Motor neuron (in vitro differentiated cells): Measurements from ENCODE around the gene MLLT3. TPM values are rescaled to one million over a fixed set of nuclear protein-coding genes. Genes with fewer than 3 reads are reported as not detected.

Source experiments
- ATAC-seq, 8 experiments: fragments of 200-7000 bp; cut with Tn5 transposase; replicated peaks in 6 of 8; 2 replicates each; pipeline ENCODE4 v1.8.0; 2021; ENCODE audit warnings: mild to moderate bottlenecking in 8 of 8, moderate library complexity in 8 of 8
- H3K27ac ChIP-seq, 2 donors: fragments of 250-450 bp; sonication (Bioruptor Pico); 2 replicates each; pipeline ENCODE4 v1.9.0; 2021; ENCODE audit warnings: antibody characterized with exemption in 2 of 2, mild to moderate bottlenecking in 2 of 2, moderate library complexity in 1 of 2
- H3K4me1 ChIP-seq, 2 donors: fragments of 250-450 bp; sonication (Bioruptor Pico); replicated peaks in 1 of 2; 2 replicates each; pipeline ENCODE4 v1.6.1; 2021; ENCODE audit warnings: antibody characterized with exemption in 2 of 2, mild to moderate bottlenecking in 2 of 2, moderate library complexity in 1 of 2
- H3K4me3 ChIP-seq, 5 donors: fragments of 250-450 bp; sonication (Bioruptor Pico); 2 replicates each; pipeline ENCODE4 v1.9.0; 2021; ENCODE audit warnings: antibody characterized with exemption in 5 of 5, mild to moderate bottlenecking in 5 of 5, moderate library complexity in 4 of 5
- WGBS, 10 experiments: fragments of 450-650 bp; shearing (Covaris generic); methylation state at CpG; one replicate each; pipeline ENCODE4 v1.0.0; 2022; 5-methylcytosine and 5-hydroxymethylcytosine counted together
- in situ Hi-C, 9 experiments: fragments of 400-800 bp; cut with MboI; loops; one replicate each; pipeline ENCODE4 v1.15.0; 2021; ENCODE audit warnings: low sequenced_read_pairs in 9 of 9, low pct_unique_long_range_greater_than_20kb in 2 of 9; ENCODE audit not compliant: unreplicated experiment in 9 of 9
- total RNA-seq, 8 experiments: library from RNA; unstranded; fragments of 300-600 nt; gene quantifications; 2 replicates each; pipeline versions ENCODE4 v1.2.3 to v1.2.4, GENCODE V29; 2022

Gene MLLT3
- total RNA-seq, 8 experiments from 2014 or later = 10.8 to 63.2 (median 31.6) TPM

DNA sequence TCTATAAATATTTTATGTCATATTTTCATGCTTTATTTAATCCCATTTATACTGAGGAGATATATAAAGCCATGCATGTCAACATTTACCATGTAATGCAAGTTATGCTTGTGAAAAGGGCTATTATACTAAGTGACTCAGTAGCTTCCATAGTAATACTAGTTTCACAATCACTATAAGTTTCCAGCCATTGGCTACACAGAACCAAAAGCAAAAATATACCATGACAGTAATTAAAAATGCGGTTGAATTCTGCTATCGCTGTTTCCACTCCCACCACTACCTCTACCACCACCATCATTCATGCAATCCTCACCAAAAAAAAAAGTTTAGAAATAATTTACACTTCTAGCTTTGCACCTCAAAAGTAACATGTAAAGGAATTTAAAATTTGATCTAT is 60.2 kb downstream of the MLLT3 start:
- in situ Hi-C loops = no loop called here
- ATAC-seq = no peak
- Histone ChIP-seq H3K4me1 (peaks cover 7 to 12% of the 10 kb centered on the region in 2 donors), H3K27ac (no peak overlapping the region), H3K4me3 (no peak overlapping the region)
- 90 to 100% (median 100%) methylated on average over 1 to 2 of the region's 2 CpGs for WGBS, 10 experiments

GRCh38 chr9:20561531-20561930 is 60.8 kb downstream of the MLLT3 start:
- in situ Hi-C loops = no loop called here
- Histone ChIP-seq H3K4me1 (peaks cover 7 to 12% of the 10 kb centered on the region in 2 donors), H3K4me3 (no peak overlapping the region), H3K27ac (no peak overlapping the region)
- WGBS, 10 experiments = 22 to 96% (median 65%) methylated on average over 1 to 3 of the region's 3 CpGs; no CpG with 5 or more reads in 2 of the 10 experiments
- ATAC-seq = no peak

DNA sequence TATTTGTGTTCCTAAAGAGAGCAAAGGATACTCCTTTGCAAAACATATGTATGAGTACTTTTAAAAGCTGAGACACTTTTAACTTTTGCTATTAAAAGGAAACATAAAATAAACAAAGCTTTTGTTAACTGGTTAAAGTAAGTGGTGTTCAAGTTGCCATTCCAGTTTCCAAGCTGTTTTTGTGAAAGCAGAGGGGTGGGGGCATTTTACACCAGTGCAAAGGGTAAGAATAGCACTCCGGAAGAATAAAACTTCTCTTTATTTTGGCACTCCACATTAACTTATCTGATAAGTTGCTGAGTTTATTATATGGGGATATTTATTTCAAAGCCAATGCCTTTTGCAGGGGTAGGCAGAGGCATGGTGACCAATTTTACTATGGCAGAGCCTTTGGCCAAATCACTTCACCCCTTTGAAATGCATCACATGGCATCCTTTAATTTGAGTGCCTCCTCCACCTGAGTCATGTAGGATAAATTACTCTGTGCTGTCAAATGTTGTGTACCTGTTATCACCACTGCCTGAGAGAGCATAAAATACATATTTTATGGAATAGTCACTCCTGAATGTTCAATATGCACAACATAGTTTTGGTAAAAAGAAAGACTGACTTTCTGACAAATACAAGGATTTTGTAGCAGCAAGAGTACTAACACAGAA is 62.9 kb downstream of the MLLT3 start:
- WGBS, 10 experiments = 60 to 100% (median 84%) methylated on average over 1 of the region's 1 CpG; no CpG with 5 or more reads in 2 of the 10 experiments
- ATAC-seq = no peak
- Histone ChIP-seq H3K4me3 (no peak overlapping the region), H3K27ac (no peak overlapping the region), H3K4me1 (peaks cover 7 to 12% of the 10 kb centered on the region in 2 donors)
- in situ Hi-C loops = no loop called here

GRCh38 chr9:20558566-20559016 is 63.7 kb downstream of the MLLT3 start:
- peak; percentile 21 to 96 (median 84) for ATAC-seq
- in situ Hi-C loops = no loop called here
- Histone ChIP-seq H3K4me3 (no peak overlapping the region), H3K27ac (no peak overlapping the region), H3K4me1 (peaks cover 7 to 12% of the 10 kb centered on the region in 2 donors)
- WGBS, 10 experiments = 0 to 80% (median 60%) methylated on average over 1 of the region's 2 CpGs; no CpG with 5 or more reads in 5 of the 10 experiments

- in situ Hi-C loops = no loop called here
- Histone ChIP-seq H3K27ac (no peak overlapping the region), H3K4me1 (peaks cover 4 to 8% of the 10 kb centered on the region in 2 donors), H3K4me3 (no peak overlapping the region)
- 14 to 100% (median 71%) methylated on average over 1 to 5 of the region's 5 CpGs for WGBS, 10 experiments
- ATAC-seq = no peak
Observed at GRCh38 chr9:20557890-20558565, 64.3 kb downstream of the MLLT3 start.

- Histone ChIP-seq H3K4me3 (no peak overlapping the region), H3K4me1 (peaks cover 4 to 8% of the 10 kb centered on the region in 2 donors), H3K27ac (no peak overlapping the region)
- in situ Hi-C loops = no loop called here
- WGBS, 10 experiments = 92 to 100% (median 100%) methylated on average over 1 of the region's 1 CpG; no CpG with 5 or more reads in 4 of the 10 experiments
- ATAC-seq = no peak
Observed at GRCh38 chr9:20557285-20557684, 65.0 kb downstream of the MLLT3 start.

DNA sequence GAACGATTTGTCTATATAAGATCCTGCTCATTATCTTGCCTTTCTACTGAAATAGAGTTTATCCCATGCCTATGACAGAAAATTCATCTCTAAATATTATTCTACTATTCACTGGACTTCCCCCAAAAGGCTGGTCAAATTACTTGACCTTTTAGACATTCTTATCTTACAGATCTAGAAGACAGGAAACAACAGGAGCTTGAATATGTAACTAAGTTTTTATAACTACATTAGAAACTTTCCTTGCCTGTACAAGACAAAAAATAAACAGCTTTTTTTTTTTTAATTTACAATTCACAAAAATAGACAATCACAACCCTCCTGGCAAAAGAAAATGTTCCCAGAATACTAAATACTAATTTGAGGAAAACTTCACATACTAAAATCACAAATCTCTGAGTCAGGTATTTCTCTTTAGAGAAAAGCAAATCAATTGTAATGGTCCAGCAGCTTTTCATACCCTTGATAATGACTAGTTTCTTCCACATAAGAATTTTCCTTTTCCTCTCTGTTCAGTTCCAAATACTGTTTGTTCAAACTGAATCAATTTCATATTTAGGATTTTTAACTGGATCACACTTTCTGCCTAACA is 68.6 kb downstream of the MLLT3 start:
- H3K4me1 ChIP-seq = peaks cover 4 to 5% of the 10 kb centered on the region in 2 donors
- no peak overlapping the region for H3K27ac ChIP-seq
- H3K4me3 ChIP-seq = no peak overlapping the region
- ATAC-seq = peak in 3 of 8 experiments; percentile 20 to 50 (median 33)
- 40 to 100% (median 63%) methylated on average over 1 of the region's 1 CpG; no CpG with 5 or more reads in 3 of the 10 experiments for WGBS, 10 experiments
- in situ Hi-C loops = no loop called here

- in situ Hi-C loops = no loop called here
- no peaks in the 10 kb centered on the region for H3K4me1 ChIP-seq
- WGBS, 10 experiments = 31 to 100% (median 68%) methylated on average over 1 to 3 of the region's 3 CpGs
- H3K4me3 ChIP-seq = no peak overlapping the region
- ATAC-seq = peak in 3 of 8 experiments; percentile 38 to 57 (median 42)
- no peak overlapping the region for H3K27ac ChIP-seq
Observed at GRCh38 chr9:20552874-20553557, 69.3 kb downstream of the MLLT3 start.

GRCh38 chr9:20551835-20552234 is 70.5 kb downstream of the MLLT3 start:
- Histone ChIP-seq H3K4me1 (no peaks in the 10 kb centered on the region), H3K27ac (no peak overlapping the region), H3K4me3 (no peak overlapping the region)
- in situ Hi-C loops = no loop called here
- 0 to 100% (median 70%) methylated on average over 1 to 5 of the region's 5 CpGs for WGBS, 10 experiments
- no peak for ATAC-seq

DNA sequence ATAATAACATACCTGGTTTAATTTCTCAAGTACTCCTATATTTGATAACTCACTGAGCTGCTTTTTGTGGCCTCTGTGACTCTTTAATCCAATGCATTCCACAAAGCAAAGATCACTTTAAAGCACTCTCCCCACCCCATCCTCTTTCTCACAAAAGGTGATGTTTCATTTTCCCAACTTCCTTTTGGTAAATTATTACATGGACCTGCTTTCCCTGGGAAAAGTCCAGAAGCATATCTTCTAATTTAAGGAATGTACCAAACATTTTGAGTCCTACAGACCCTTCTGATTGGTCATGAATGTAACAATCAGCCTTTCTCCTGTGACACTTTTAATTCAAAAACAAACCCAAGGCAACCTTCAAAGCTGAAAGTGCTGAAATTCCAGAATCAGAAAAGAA is 71.1 kb downstream of the MLLT3 start:
- Histone ChIP-seq H3K4me1 (no peaks in the 10 kb centered on the region), H3K4me3 (no peak overlapping the region), H3K27ac (no peak overlapping the region)
- in situ Hi-C loops = no loop called here
- ATAC-seq = no peak

- Histone ChIP-seq H3K4me3 (no peak overlapping the region), H3K4me1 (no peaks in the 10 kb centered on the region), H3K27ac (no peak overlapping the region)
- ATAC-seq = no peak
- WGBS, 10 experiments = 80 to 100% (median 95%) methylated on average over 1 to 4 of the region's 4 CpGs; no CpG with 5 or more reads in 3 of the 10 experiments
- in situ Hi-C loops = no loop called here
Observed at GRCh38 chr9:20550326-20550725, 72.0 kb downstream of the MLLT3 start.

GRCh38 chr9:20549053-20549452 is 73.2 kb downstream of the MLLT3 start:
- WGBS, 10 experiments = 75 to 100% (median 96%) methylated on average over 1 to 3 of the region's 3 CpGs; no CpG with 5 or more reads in 3 of the 10 experiments
- Histone ChIP-seq H3K4me1 (no peaks in the 10 kb centered on the region), H3K4me3 (no peak overlapping the region), H3K27ac (no peak overlapping the region)
- ATAC-seq = no peak
- in situ Hi-C loops = no loop called here
